H1 (cell line): Measurements from ENCODE around the gene ECSIT. TPM values are rescaled to one million over a fixed set of nuclear protein-coding genes. Genes with fewer than 3 reads are reported as not detected.

ENCODE experiments used
- CREB1 ChIP-seq: IDR thresholded peaks from 2 replicates; pipeline ENCODE4 v1.6.1; 2012; ENCODE audit warnings: inconsistent platforms
- CTBP2 ChIP-seq: IDR thresholded peaks from 2 replicates; pipeline ENCODE4 v1.7.0; 2011; ENCODE audit warnings: borderline replicate concordance, mild to moderate bottlenecking, moderate library complexity, mixed read lengths, low read length; ENCODE audit not compliant: insufficient read depth, insufficient read length
- KDM4A ChIP-seq: IDR thresholded peaks from one replicate; pipeline ENCODE4 v1.7.1; 2012; ENCODE audit warnings: low read depth, mild to moderate bottlenecking, moderate library complexity, low read length, inconsistent platforms; ENCODE audit not compliant: severe bottlenecking
- MAFK ChIP-seq: IDR thresholded peaks from 2 replicates; pipeline ENCODE4 v1.6.1; 2012; ENCODE audit warnings: low read depth, mild to moderate bottlenecking, improper control_type of control experiment, low read length
- PHF8 ChIP-seq: fragments of 200-600 bp; sonication (generic); conservative IDR thresholded peaks from 2 replicates; pipeline ENCODE4 v1.7.1; 2012; ENCODE audit warnings: low read depth, mild to moderate bottlenecking, inconsistent platforms, low read length, moderate library complexity
- SP2 ChIP-seq: IDR thresholded peaks from 2 replicates; pipeline ENCODE4 v1.6.1; 2012; ENCODE audit warnings: mild to moderate bottlenecking, low read length, inconsistent platforms
- YY1 ChIP-seq: IDR thresholded peaks from 2 replicates; pipeline ENCODE4 v1.6.1; 2011; ENCODE audit warnings: low read depth, mild to moderate bottlenecking, low read length
- polyA plus RNA-seq, 7 experiments: library from polyadenylated mRNA; depleted of rRNA in 3 of 7; stranded (reverse) in 5 of 7; unstranded in 2 of 7; fragments of >200 nt in 5 of 7; fragments of 200-250 nt in 2 of 7; gene quantifications; 1 replicate in 5 of 7; 2 replicates in 1 of 7; 4 replicates in 1 of 7; pipeline versions ENCODE4 v1.2.1 to v1.2.3, GENCODE V29; 2011 to 2013; ENCODE audit warnings: missing spikeins in 2 of 7, mixed read lengths in 2 of 7
- total RNA-seq: library from RNA; stranded (reverse); fragmentation: NEBNext Ultra II Directional; extraction: Animal tissue kit (Norgen Biotek cat#: 25700); gene quantifications from 2 replicates; pipeline ENCODE4 v1.2.1, GENCODE V29; 2021

The ECSIT gene
- total and polyA plus RNA-seq, 2 of the 8 experiments (the other 6 are each of a cell fraction or from before 2014, with no cell fraction given), result 55.7 to 74.1 TPM

GRCh38 chr19:11478167-11479089 is 50.5 kb downstream of the ECSIT start (continued):
- TF ChIP-seq MAFK (no peak), YY1 (no peak), SP2 (no peak), KDM4A (no peak), CTBP2 (no peak), CREB1 (no peak), PHF8 (no peak)
